ENCODE data around the gene SLCO4A1.

DNA sequence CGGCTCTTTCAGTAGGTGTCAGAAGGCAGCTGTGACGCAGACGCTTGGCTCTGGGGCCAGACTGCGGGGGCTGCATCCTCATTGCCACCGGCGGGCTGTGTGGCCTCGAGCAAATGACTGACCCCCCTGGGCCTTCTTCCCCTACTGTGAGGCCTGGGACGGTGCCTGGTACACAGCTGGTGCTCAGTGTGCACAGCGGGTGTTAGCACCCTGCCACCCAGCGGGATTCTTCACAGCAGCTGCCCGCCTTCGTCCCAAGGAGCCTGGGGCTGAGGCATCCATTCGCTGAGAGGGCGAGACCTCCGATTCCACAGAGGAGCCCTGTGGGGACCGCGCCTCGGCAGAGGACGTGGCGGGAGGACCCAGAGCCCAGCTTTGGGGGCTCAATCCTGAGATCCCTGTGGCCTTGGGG lies 10.6 kb downstream of the SLCO4A1 start:
- TF ChIP-seq CTCF (IDR thresholded peaks at IDR 0.05): no peak
- TF ChIP-seq EZH2 (IDR thresholded peaks at IDR 0.05; ENCODE audit: borderline replicate concordance, insufficient read depth, low read depth, low read length, poor library complexity, severe bottlenecking): no peak

Measured in B cell (primary cell).